NCI-H226 (cell line): ENCODE data around the gene FBXL13.
A peak's percentile ranks its signal among the peaks of the same experiment; 100 is the strongest.
"Not testable (repeated sequence)": the region's sequence is repeated elsewhere in the genome, so short reads cannot be mapped to it uniquely, and the experiment has no call there.

Source experiments
- DNase-seq: peaks from one replicate; pipeline ENCODE4 v3.0.0-alpha.2; 2015

Gene FBXL13

GRCh38 chr7:103074519-103075336, at the start of gene FBXL13, which contains the start of gene ARMC10:
TSS of gene FBXL13 (minus strand) at chr7:103074796.
TSS of gene ARMC10 (plus strand) at chr7:103075140. CDS start at chr7:103075273, 133 bp downstream.
- peak; percentile 91 for DNase-seq

GRCh38 chr7:103123529-103123928, 48.9 kb upstream of the FBXL13 start:
- DNase-seq, result no peak

- DNase-seq, result no peak
Observed at GRCh38 chr7:103121641-103122040, 47.0 kb upstream of the FBXL13 start.

GRCh38 chr7:103120362-103120761, 45.8 kb upstream of the FBXL13 start:
- DNase-seq, result no peak

GRCh38 chr7:103119791-103120291, 45.2 kb upstream of the FBXL13 start:
- no peak for DNase-seq

- no peak for DNase-seq
Observed at GRCh38 chr7:103117465-103117864, 42.9 kb upstream of the FBXL13 start.

GRCh38 chr7:103116991-103117390, 42.4 kb upstream of the FBXL13 start:
- no peak for DNase-seq

- DNase-seq, result no peak
Observed at GRCh38 chr7:103116511-103116910, 41.9 kb upstream of the FBXL13 start.

- no peak for DNase-seq
Observed at GRCh38 chr7:103115771-103116170, 41.2 kb upstream of the FBXL13 start.

GRCh38 chr7:103114576-103115008, 40.0 kb upstream of the FBXL13 start:
- DNase-seq, result no peak

GRCh38 chr7:103113164-103113563, 38.6 kb upstream of the FBXL13 start:
- peak; percentile 96 for DNase-seq

GRCh38 chr7:103106703-103107070, 32.1 kb upstream of the FBXL13 start:
- not testable (repeated sequence) for DNase-seq

- no peak for DNase-seq
Observed at GRCh38 chr7:103106005-103106702, 31.6 kb upstream of the FBXL13 start.

- no peak for DNase-seq
Observed at GRCh38 chr7:103101543-103101942, 26.9 kb upstream of the FBXL13 start.

GRCh38 chr7:103100348-103100747, 25.8 kb upstream of the FBXL13 start:
- no peak for DNase-seq

GRCh38 chr7:103097041-103097440, 22.4 kb upstream of the FBXL13 start:
- no peak for DNase-seq

GRCh38 chr7:103095558-103095957, 21.0 kb upstream of the FBXL13 start:
- DNase-seq, result not testable (repeated sequence)

GRCh38 chr7:103094102-103094501, 19.5 kb upstream of the FBXL13 start:
- no peak for DNase-seq

- DNase-seq, result no peak
Observed at GRCh38 chr7:103093429-103093828, 18.8 kb upstream of the FBXL13 start.

- not testable (repeated sequence) for DNase-seq
Observed at GRCh38 chr7:103092321-103092720, 17.7 kb upstream of the FBXL13 start.

- DNase-seq, result no peak
Observed at GRCh38 chr7:103083210-103083609, 8.6 kb upstream of the FBXL13 start.

- no peak for DNase-seq
Observed at GRCh38 chr7:103082497-103082896, 7.9 kb upstream of the FBXL13 start.

- DNase-seq, result no peak
Observed at GRCh38 chr7:103080923-103081322, 6.3 kb upstream of the FBXL13 start.

GRCh38 chr7:103079836-103080235, 5.2 kb upstream of the FBXL13 start:
- no peak for DNase-seq
